Measurements from ENCODE around the gene GOSR1.
"Not testable (repeated sequence)": the region's sequence is repeated elsewhere in the genome, so short reads cannot be mapped to it uniquely, and the experiment has no call there.

DNA sequence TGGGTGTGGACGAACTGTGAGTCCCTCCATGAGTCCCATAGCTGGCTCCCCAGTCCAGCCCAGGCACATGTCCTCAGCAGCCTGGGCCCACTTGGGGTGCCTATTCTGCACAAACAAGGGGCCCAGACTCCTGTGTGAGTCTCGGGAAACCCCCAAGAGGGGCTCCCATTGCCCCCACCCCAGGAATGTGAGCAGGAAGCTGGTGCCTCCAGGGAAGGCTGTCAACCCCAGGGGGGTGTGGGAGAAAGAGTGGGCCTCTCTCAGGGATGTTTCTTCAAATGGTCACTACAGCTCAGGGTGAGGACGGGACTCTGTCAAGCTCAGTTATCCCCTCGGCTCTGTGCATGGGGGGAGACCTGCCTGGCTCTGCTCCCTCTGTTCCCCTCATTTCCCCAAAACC, 88.9 kb downstream of the GOSR1 start:
- not testable (repeated sequence) for TF ChIP-seq ZNF274 (IDR thresholded peaks at IDR 0.05; ENCODE audit: low read depth, low read length); YY1 (IDR thresholded peaks at IDR 0.05; ENCODE audit: insufficient read depth, insufficient read length); SUZ12 (IDR thresholded peaks at IDR 0.05; ENCODE audit: extremely low read depth, insufficient read depth, insufficient read length)

Data from NT2/D1 (cell line).